Activated CD8-positive, alpha-beta memory T cell treated with anti-CD3 and anti-CD28 coated beads, Interleukin-2, amount 50 U/mL, for 24 hours (primary cell): ENCODE data around the gene SPTBN1.

ENCODE experiments used
- DNase-seq: peaks from one replicate; pipeline ENCODE4 v3.0.0-alpha.2; 2020; ENCODE audit errors: extremely low read depth

The SPTBN1 gene

DNA sequence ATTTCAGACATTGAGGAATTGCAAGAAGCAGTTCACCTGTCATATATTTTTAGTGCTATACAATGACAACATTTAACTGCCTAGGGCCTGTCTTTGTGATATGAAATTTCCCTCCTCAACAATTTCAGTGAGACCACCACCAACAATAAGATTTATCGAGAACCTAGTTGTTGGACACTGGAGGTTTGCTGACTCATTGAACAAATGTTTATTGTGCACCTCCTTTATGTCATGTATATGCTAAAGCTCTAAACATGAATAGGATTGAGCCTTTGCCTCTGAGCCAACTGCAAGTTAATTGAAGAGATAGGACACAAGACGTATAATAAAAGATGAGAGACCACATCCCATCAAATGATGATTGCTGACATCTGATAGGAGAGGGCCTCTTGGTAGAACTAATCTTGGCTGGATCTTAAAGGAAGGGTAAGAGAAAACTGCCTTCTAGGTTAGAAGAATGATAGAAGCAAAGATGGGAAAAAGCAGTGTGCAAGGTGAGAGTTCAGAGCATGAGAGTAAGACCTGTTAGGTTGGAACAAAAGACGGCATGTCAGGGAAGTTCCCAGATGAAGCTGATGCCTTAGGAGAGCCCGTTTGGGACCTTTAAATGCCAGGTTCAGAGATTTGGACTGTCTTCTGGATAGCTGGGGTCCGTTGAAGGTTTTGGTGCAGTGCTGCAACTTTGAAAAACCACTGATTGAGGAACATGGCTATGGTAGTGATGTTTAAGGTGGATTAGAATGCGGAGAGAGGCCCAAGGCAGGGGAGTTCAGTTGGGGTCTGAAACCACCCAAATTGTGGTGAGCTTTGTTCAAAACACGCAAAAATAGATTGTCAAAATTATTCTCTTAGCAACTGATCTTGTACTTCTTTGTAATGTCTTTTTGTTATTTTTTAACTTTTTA lies 134.3 kb downstream of the SPTBN1 start:
- DNase-seq: no peak

GRCh38 chr2:54591551-54591950 lies 135.4 kb downstream of the SPTBN1 start:
- DNase-seq: no peak

DNA sequence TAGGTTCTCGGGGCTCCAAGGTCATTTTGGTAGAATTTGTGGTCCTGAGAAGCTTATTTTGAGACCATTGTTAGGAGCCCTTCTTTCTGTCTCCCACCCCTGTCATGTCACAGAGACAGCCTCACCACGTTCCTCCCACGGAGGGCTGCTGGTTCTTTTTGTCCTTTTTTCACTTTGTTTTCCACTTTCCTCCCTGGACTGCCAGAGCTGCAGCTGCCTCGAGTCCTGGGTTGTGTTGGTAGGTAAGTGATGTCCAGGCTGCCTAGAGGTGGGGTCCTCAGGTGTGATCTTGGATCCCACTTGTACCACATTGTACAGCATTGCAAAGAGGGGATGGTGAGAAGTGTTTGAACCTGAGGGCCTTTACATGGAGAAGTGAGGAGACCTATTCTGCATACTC lies 137.1 kb downstream of the SPTBN1 start:
- no peak for DNase-seq

- no peak for DNase-seq
Measured at GRCh38 chr2:54594048-54594447, 137.9 kb downstream of the SPTBN1 start.

GRCh38 chr2:54595161-54595803 lies 139.2 kb downstream of the SPTBN1 start:
- DNase-seq: no peak

DNA sequence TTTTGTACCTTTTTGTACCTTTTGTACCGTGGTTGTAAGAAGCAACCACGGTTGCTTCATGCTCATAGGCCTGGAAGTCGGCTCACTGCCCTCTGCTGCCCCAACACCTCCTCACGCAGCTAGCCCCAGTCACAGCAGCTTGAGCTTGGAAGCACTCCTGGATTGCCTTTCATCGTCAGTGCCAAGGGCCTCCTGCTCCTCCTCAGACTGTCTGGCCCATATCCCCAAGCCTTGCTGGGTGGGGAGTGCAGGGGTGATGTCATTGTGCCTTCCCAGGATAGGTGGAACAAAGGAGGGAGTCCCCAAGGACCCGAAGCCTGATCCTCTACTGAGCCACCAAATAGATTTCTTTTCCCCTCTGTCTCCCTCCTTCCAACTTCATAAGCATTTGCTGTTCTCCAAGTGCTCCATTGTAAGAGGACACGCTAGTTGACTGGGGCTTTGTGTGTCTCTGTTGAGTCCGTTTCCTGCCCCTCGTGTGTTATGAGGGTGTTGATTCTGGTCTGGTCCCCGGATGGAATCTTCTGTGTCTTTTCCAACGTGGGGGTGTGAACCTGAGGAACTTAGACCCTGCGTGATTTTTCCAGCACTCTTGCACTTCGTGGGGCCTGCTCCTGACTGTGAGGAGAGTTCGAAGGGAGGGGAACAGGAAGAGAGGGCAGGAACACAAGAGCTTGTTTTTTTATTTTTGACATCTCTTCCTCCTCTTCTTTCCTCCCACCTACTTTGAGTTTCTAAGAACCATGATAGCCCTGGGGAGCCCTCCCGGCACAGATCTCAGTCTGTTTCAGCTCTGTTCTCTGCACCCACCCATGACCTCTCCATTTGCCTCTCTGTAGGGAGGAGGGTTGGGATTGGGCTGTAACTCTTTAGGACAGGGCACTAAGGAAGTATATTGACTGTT lies 140.1 kb downstream of the SPTBN1 start:
- DNase-seq: no peak

DNA sequence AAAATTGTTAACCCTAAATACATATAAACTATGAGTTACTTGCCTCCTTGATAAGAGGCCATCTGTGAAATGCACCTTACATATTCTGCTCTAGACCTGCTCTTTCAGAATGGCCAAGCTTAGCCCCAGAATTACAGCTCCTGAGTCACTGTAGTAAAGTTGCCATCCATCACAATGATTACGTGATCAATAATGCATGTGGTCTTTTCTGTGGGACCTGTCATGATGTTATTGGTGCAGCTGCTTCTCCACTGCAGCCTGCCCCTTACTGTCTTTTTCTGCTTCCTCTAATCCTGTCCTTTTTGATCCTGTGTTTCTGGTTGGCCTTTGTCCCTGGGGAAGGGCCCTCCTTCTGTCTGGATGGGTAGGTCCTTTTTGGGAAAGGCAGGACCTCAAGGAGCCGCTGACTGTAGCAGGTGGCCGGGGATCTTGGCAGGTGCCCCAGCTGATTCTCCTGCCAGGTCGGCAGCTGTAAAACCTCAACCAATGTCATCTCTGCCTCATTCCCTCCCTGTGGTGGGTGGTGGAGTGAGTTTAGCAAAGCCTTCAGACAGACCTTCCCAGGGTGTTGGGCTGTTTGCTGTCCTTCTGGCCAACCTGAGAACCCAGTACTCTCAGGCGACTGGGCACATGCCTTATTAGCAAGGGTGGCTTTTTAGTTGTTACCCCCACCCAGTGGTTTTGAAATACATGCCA lies 141.2 kb downstream of the SPTBN1 start:
- no peak for DNase-seq

GRCh38 chr2:54598347-54599325 lies 142.5 kb downstream of the SPTBN1 start:
- no peak for DNase-seq

GRCh38 chr2:54599326-54599710 lies 143.2 kb downstream of the SPTBN1 start:
- DNase-seq: no peak

GRCh38 chr2:54599914-54600313 lies 143.8 kb downstream of the SPTBN1 start:
- no peak for DNase-seq

DNA sequence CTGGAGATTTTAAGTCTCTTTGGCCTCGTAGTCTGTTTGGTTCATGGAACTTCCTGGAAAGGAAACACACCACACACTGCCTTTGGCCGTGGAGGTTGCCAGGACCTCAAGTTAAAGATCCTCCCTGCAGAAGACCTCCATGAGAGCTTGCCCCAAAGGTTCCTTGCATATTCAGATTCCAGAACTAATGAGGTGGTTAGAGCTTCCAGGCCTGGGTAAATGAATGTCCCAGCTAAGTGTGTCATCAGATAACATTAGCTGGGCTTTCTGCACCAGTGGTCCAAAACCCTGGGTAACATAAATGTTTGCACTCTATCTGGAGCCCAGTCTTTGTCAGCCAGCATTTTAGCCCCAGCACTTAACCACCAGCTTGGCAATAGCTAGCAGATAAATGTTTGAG lies 145.2 kb downstream of the SPTBN1 start:
- DNase-seq: no peak

- DNase-seq: no peak
Measured at GRCh38 chr2:54602736-54603322, 146.7 kb downstream of the SPTBN1 start.

DNA sequence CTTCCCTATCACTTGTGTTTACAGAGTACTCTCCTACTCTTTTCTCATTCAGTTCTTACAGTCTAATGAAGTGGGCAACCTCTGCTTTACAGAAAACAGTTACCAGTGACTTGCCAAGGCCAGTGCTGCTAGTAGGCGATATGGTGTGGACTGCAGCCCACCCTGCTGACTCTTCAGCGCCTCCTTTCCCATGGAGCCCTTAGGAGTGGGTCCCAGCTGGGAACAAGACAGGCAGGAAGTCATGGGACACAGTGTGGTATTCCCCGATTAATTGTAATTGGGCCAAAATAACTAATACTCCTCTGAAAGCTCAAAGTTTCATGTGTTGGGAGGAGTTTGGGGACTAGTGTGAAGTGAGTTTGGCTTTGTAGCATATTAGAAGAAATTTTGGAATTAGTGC lies 147.2 kb downstream of the SPTBN1 start:
- no peak for DNase-seq

DNA sequence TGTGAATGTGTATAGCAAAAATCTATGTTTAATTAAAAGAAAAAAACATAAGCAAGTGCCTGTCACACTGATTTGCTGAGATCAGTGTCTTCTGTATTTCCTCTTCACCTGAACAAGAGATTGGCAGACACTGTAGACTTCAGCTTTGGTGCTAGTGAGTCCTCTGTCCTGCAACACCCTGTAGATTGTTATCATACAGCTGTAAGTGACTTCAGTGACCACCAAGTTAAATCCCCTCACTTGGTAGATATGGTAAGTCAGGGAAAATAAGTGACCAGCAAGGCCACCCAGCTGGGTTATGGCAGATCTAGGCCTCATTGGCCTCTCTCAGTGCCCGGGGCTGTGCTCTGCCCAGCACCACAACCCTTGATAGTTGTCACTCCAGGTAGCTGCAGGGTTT lies 147.7 kb downstream of the SPTBN1 start:
- DNase-seq: no peak

GRCh38 chr2:54604871-54605270 lies 148.7 kb downstream of the SPTBN1 start:
- DNase-seq: no peak

DNA sequence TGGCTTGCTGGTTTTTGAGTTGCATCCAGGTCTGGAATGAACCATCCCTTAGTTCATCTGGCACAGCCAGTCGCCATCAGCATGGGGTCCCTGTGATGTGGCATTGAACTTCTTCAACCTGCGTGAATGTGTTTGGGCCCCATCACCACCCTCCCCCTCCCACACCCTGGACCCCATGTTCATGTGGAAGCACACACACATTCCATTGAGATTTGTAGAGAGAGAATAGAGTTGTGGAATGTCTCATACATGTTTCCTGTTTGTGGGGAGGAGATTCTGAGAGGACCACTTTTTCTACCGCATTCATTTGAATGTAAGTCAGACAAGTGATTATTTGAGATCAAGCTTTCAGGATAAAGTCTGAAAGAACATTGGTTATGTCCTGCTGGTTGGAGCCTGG lies 149.7 kb downstream of the SPTBN1 start:
- no peak for DNase-seq

GRCh38 chr2:54606393-54606958 lies 150.3 kb downstream of the SPTBN1 start:
- DNase-seq: no peak

GRCh38 chr2:54608224-54608623 lies 152.1 kb downstream of the SPTBN1 start:
- DNase-seq: no peak

- DNase-seq: no peak
Measured at GRCh38 chr2:54609241-54609640, 153.1 kb downstream of the SPTBN1 start.

- no peak for DNase-seq
Measured at GRCh38 chr2:54609647-54610046, 153.5 kb downstream of the SPTBN1 start.
